IPS-NIHi11 (cell line): Measurements from ENCODE around the gene GPR119.
"Not testable (repeated sequence)": the region's sequence is repeated elsewhere in the genome, so short reads cannot be mapped to it uniquely, and the experiment has no call there.

Source experiments
- DNase-seq: peaks from one replicate; pipeline ENCODE4 v3.0.0; 2012; ENCODE audit warnings: mixed read lengths, low spot score

GPR119 gene

DNA sequence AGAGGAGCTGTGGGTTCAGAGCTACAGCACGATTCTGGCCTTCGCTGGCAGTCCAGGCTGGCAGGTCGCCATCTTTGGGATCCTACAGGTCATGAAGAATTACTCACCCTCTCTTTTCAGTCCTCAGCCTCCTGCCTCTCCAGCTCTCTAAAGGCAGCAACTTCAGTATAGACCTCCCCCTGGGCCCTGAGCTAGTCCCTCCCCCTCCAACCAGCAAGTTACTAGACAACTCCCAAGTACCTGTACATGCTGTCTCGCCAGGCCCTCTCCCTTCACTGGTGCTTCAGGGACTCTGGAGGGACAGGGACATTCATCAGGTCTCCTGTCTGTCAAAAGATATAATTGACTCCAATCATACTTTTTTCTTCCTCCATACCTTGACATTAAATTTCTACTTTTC lies at the start of gene GPR119:
GPR119 (minus strand) TSS at position 155 of the 400 bp plus-strand sequence. CDS start 227 bp downstream, outside the sequence.
- DNase-seq: no peak

DNA sequence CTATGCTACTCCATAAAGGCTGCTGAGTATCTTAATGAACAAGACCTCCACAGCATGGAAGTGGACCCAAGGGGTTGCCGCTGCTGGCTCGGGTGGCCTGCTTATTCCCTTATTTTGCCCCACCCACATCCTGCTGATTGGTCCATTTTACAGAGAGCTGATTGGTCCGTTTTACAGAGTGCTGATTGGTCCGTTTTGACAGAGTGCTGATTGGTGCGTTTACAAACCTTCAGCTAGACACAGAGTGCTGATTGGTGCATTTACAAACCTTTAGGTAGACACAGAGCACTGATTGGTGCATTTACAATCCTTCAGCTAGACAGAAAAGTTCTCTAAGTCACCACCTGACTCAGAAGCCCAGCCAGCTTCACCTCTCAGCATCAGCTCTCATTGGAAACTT lies 43.8 kb upstream of the GPR119 start:
- DNase-seq: not testable (repeated sequence)

DNA sequence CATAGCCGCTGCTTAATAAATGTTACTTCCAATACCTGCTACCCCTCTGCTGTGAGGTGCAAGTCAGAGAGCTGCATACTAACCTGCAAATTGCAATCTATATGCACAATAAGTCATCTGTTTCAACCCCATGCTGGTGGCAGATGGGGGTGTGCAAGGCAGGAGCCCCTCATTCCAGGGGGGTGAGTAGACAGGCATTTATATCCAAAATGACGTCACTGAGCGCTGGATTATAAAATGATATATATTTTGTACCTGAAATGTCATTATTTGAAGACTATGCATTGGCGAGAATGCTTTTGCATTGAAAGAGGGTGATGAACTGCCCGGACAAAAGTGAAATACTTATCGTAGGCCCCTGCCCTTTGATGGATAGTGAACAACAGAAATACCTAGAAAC lies 41.1 kb upstream of the GPR119 start:
- DNase-seq: no peak

DNA sequence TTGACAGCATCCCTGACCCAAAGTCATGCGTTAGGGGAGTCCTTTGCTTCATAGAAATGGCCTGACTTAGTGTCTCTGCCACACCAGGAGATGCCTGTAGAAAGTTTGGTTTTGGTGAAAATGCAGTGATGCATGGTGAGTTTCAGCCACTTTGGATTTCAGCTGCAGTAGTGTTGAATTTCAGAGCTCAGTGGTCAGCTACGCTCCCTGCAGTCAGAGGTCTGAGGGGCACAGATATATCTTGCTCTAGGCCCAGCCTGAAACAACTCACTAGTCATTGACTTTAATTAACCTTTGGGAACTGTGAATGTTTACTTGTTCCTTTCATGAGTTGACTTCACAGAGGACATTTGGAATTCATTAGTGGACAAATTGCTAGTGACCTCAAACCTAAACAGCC lies 33.8 kb upstream of the GPR119 start:
- DNase-seq: peak; percentile 7

DNA sequence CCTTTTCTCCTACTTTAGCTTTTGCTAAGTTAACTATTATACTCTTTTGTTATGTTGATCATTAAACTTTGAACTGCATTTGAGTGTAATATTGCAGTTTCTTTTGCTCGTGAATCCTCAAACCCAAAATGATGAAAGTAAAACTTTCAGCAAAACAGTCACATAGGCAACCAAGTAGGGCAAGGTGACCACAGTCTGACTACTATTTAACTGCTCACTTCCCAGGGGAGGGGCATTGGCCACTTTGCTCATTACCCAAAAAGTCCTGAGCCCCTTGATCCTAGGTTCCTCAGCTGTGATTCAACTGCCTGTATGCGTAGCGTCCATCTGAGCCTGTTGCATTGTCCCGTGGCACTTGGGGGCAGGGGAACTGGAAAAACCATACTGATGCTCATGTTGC lies 33.3 kb upstream of the GPR119 start:
- DNase-seq: no peak

DNA sequence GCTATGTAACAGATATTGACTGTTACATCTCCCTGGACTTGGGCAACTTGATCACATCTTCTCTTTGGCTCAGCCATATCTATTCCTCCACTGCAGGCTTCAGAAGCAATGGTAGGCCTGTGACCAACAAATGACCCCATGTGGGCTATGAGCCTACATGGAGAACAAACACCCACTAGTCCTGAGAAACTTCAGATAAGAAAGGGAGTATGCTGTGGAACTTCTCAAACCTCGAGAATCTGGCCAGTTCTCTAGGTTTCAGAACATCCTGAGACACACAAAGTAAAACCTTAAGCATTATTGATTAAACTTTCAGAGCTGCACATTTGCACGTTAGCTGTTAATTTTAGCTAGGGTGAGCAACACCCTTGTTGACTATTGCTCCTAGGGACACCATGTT lies 32.6 kb upstream of the GPR119 start:
- no peak for DNase-seq

DNA sequence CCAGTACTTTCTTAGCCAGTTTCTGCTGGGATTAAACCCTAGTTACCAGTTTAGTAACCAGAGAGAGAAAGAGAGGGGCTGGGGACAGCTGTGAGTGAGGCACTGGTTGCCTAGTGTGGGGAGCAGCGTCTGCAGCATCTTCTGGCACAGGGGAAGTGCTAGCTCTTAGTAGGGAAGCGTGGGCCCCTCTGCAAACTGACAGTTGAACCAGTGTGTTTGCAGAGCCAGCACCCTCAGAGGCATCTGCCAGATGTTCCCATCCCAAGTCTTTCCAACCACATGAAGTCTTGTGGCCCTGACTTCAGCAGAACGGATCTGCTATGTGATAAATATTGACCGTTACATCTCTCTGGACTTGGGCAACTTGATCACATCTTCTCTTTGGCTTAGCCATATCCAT lies 31.3 kb upstream of the GPR119 start:
- DNase-seq: no peak

DNA sequence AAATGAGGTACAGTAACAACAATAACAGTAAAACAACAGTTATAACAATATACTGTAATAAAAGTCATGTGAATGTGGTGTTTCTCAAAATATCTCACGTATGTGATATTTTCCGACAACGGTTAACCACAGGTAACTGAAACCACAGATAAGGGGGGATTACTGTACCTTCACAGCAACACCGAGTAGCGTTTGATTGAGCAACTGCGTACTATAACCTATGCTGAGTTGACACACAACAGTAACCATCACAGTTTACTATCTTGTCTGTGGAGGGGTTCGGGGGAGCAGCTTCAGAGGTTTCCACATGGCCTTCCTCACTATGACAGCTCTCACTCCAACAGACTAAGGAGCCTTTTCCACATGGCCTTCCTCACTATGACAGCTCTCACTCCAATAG lies 29.7 kb upstream of the GPR119 start:
- no peak for DNase-seq

DNA sequence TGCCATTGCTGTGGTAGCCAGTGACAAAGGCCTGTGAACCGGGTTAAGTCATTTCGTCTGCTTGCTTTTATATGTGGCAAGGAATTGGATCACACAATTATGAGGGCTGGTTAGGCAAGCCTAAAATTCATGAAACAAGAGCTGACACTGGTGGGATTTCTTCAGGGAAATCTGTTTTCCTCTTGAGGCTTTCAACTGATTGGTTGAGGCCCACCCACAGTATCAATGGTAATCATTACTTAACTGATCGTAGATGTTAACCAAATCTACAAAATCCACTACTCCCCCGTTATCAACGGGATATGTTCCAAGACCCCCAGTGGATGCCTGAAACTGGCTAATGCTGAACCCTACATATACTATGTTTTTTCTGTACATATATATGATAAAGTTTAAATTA lies 29.3 kb upstream of the GPR119 start:
- no peak for DNase-seq

DNA sequence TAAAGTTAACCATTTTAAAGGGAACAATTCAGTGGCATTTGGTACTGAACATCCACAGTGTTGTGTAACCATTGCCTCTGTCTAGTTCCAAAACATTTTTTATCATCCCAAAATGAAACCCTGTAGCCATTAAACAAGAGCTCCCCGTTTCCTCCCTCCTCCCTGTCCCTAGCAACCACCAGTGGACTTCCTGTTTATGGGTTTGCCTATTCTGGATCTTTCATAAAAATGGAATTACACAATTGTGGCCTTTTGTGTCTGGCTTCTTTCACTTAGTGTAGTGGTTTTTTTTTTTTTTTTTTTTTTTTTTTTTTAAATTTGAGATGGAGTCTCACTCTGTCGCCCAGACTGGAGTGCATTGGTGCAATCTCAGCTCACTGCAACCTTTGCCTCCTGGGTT lies 27.9 kb upstream of the GPR119 start:
- no peak for DNase-seq

DNA sequence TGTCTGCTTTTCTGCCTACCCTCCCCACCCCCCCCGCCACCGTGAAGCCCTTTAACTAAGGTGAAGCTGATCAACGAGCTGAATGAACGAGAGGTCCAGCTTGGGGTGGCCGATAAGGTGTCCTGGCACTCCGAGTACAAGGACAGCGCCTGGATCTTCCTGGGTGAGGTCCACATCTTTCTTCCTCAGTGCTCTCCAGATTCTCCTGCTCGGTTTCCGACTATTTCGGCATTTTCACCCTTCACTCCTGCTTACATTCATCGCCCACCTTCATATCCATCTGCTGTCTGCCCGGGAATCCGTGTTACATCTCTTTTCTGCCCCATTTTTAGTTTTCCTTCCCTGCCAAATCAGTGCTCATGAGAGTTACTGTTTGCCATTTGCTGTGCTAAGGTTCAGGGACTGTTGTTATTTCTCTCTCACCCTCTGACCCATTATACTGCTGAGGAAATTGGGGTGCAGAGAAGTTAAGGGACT lies 16.8 kb upstream of the GPR119 start:
- no peak for DNase-seq

DNA sequence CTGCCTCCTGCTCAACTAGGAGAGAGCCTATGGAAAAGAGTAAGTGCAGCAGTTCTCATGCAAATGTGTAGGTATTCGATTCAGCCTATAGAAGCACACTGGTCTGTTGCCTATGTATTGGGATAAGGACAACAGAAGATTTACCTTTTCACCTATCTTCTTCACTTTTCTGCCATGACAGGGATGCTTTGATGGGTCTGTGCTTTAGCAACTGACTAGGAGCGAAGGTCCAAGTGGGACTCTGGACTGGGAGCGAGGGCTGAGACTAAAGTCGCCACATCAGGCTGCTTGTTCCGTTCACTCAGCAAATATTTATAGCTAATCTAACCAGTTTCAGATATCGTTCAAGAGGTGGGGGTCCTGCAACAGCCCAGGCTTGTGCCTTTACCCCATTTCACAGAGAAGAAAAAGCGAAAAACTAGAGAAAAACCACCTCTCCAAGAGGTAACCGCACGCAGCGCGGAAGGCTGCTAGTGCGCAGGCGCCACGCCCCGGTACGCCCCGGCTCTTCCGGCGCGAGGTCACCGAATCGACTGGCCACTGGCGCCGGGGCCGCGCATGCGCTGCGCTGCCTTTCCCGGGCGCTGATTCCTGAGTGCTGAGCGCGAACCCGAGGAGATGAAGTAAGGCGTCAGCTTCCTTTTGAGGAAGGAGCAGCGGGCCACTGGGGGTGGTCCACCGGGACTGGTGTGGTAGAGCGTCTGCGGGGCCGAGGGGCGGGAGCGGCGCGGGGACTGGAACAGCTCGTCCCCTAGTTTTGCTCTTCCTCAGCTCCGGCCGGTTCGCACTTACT lies 16.1 kb upstream of the GPR119 start, which contains the start of gene RBMX2:
RBMX2 (plus strand) TSS at position 573 of the 793 bp plus-strand sequence; CDS start at position 619, 46 bp downstream.
- peak; percentile 95 for DNase-seq

DNA sequence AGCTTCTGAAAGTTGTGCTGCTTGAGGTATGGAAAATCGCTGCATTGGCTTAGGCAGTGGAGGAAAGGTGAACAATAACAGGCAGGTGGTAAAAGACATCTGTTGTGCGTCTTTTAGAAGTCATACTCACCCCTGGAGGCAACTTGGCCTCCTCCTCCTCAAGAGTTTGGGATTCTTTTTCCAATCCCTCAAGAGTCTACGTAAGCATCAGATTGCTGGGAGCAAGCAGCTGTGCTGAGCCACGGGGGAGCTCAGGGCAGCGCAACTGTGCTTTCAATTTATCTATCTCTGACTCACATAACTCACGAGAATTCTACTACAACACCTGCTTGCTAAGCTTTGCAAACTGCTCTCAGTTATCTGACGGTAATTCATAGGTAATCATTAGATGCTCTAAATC lies 9.9 kb upstream of the GPR119 start:
- no peak for DNase-seq

DNA sequence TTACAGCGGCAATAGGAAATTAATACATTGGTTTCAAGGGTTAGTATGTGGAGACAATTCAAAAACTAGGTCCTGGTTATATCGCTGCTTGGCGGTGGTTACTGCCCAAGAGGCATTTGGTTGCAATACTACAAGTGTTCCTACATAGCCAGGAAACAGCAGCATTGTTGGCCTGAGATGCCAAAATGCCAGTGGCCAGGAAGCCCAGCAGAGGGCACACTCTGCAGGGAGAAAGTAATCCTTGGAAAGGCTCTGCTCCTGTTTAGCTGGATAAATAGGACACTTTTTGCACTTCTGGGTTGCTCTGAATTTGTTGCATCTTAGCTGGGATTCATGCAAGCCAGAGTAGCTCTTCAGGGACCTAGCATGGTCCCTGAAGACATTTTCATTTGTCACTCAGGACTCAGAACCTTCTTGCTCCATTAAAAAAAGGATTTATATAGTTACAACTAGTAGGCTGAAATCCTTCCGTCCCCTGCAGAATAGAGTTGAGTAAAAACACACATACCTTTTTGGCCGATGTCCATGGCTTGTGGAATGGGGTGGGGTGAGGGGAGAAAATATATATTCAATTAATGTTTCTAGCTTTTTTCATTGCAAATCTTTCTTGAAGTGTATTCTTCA lies 8.1 kb upstream of the GPR119 start:
- DNase-seq: peak; percentile 56

DNA sequence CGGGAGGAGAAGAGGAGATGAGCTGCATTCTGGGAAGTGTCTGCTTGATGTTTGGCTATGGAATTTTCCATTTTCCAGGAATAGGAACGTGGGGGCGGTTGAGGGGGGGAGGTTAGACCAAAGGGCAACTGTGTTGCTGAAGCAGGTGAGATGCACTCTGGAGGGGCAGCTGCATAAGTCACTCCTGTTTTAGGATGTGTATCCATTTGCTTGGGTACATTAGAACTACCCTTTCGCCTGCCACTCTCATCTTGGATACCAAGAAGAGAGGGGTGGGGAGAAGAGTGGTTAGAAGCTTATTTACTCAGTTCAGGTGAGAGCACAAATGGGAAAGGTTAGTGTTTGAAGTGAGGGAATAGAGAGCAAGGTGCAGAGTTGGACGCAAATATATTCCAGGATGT lies 934 bp upstream of the GPR119 start:
- no peak for DNase-seq

DNA sequence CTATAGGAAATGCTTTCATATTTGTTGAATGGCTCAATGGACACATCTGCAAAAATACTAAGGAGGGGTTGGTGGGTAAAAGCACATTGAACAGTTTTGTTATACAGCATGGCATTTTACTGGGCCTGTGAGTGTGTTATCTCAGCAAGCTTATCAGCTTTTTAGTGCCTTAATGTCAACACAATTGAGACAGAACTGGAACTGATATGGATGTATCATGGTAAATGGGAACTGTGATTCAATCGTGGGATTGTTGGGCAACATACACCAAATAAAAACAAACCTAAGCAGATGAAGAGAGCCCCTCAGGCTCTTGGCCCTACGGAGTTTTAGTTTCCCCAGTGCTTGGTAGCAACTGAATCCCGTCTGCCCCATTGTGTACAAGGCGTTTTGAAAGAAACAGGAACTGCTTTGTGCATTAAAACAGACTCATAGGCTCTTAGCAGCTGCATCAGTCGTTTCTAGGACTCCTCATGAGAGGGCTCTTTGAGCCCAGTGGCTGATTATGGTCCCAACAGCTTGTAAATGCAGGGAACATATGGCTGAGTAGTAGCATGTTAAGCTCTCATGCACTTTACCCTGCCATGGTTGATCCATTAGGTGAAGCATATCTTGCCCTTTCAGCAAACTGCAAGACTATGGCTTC lies 7.3 kb downstream of the GPR119 start:
- no peak for DNase-seq

DNA sequence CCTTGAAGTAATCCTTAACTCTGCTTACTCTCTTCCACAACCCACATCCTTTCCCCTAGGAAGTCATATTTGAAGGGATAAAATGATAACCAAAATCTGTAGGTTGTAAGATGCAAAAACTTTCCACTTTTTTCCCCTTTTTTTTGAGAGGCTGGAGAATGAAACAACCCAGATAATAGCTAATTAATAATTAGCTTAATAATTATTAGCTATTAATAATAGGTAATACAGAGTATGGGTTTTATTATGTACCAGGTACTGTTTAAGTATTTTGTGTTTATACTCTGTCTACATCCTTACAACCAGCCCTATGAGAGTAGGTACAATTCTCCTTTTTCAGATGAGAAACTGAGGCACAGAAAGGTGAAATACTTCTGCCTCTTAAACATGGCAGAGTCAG lies 9.4 kb downstream of the GPR119 start:
- no peak for DNase-seq

DNA sequence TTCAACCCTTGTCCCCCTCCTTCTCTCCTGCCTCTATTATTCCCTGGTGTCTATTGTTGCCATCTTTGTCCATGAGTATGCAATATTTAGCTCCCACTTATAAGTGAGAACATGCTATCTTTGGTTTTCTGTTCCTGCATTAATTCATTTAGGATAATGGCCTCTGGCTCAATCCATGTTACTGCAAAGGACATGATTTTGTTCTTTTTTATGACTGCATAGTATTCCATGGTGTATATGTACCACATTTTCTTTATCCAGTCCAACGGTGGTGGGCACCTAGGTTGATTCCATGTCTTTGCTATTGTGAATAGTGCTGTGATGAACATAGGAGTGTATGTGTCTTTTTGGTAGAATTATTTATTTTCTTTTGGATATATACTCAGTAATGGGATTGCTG lies 33.4 kb downstream of the GPR119 start:
- not testable (repeated sequence) for DNase-seq

DNA sequence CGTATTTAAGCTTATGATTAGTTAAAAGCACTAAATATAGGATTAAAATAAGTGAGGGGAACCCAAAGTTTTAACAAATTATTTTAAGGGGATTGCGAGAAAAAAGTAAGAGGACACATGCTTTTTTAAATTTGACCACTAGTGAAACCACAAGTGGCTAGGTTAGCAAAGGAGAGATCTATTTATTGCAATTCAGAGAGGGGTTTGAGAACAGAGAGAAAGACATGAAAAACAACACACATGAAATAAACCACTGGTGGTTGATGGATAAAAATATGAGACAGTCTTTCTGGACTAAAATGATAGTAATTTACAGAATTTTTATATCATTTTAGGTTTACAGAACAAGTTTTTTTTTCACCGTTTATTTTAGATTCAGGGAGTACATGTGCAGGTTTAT lies 33.9 kb downstream of the GPR119 start:
- DNase-seq: no peak

DNA sequence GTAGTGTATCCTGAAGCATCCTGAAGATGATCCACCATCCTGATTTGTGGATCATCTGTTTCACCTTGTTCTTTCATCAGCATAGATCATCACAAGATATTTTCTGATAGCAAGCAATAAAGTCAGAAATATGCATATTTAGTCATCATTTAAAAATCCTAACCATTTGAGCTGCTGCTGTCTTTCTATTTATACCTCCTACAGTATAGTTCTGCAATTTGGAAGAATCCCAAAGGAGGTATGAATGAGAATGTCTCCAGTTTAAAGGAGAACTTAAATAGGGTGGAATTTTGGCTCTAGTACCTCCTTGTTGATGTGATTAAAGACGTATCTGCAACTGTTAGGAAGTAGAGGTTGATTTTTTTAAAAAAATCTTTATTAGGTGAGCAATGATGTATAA lies 38.2 kb downstream of the GPR119 start:
- no peak for DNase-seq

DNA sequence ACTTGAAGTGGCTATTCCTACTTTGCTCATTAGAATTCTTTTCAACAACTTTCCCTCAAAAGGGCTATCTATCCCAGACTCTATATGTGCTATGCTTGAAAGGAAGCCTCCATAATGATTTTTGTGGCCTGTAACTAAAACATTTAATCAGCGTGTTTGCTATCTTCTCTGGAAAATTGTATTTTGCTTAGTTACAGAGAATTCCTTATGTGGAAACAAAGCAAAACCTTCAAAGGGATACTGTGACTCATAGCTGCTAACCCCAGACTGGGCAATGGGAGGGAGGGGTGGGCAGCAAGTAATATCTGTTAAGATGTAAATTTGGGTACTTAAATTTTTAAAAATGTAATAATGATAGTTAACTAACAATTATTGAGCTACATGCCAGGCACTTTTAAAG lies 42.1 kb downstream of the GPR119 start:
- DNase-seq: no peak

DNA sequence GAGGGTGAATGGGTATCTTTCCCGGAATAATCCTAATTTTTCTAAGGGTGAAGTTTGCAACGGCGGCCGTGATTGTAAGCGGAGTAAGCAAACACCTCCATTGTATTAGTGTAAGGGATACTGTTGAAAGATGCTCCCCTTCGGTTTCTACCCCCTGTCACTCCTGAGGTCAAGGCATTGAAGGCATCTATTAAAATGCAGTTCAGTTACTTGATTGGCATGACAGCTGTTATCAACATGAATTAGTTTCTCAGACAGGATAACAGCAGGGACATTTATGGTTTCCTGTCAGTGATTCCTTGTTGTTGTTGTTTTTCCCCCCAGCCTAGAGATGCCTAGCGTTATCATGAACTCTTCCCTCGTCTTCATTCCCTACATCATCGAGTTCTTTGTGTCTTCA lies 45.2 kb downstream of the GPR119 start:
- DNase-seq: no peak
